H9 (cell line): ENCODE measurements around the gene TNIK. TPM values are rescaled to one million over a fixed set of nuclear protein-coding genes. Genes with fewer than 3 reads are reported as not detected.

Experiments used
- DNase-seq: peaks from one replicate; pipeline ENCODE4 v3.0.0-alpha.2; 2017
- H2AFZ ChIP-seq: one replicate; pipeline ENCODE4 v1.6.1; 2013; ENCODE audit warnings: mild to moderate bottlenecking, low read length, control low read depth, moderate library complexity
- H2AK5ac ChIP-seq: 2 replicates; pipeline ENCODE4 v1.6.1; 2013; ENCODE audit warnings: low read length, control low read depth, mixed read lengths; ENCODE audit not compliant: insufficient read length
- H2BK120ac ChIP-seq: one replicate; pipeline ENCODE4 v1.6.1; 2013; ENCODE audit warnings: low read depth, mild to moderate bottlenecking, low read length, control low read depth, inconsistent platforms; ENCODE audit not compliant: poor library complexity, severe bottlenecking
- H2BK12ac ChIP-seq: 2 replicates; pipeline ENCODE4 v1.6.1; 2013; ENCODE audit warnings: low read length, control low read depth, mixed read lengths, low read depth; ENCODE audit not compliant: insufficient read length
- H2BK15ac ChIP-seq: 2 replicates; pipeline ENCODE4 v1.6.1; 2013; ENCODE audit warnings: low read depth, low read length, control low read depth
- H2BK20ac ChIP-seq: one replicate; pipeline ENCODE4 v1.6.1; 2013; ENCODE audit warnings: low read depth, mild to moderate bottlenecking, low read length, control low read depth, inconsistent platforms; ENCODE audit not compliant: poor library complexity, severe bottlenecking
- H2BK5ac ChIP-seq: 2 replicates; pipeline ENCODE4 v1.6.1; 2013; ENCODE audit warnings: low read length, control low read depth, mixed read lengths; ENCODE audit not compliant: insufficient read length
- H3K14ac ChIP-seq: 2 replicates; pipeline ENCODE4 v1.6.1; 2013; ENCODE audit warnings: low read length, control low read depth; ENCODE audit not compliant: insufficient read depth
- H3K18ac ChIP-seq: 2 replicates; pipeline ENCODE4 v1.6.1; 2013; ENCODE audit warnings: low read depth, mild to moderate bottlenecking, mixed read lengths, low read length, control low read depth; ENCODE audit not compliant: insufficient read length
- H3K23ac ChIP-seq: 2 replicates; pipeline ENCODE4 v1.6.1; 2013; ENCODE audit warnings: low read length, control low read depth, mixed read lengths, low read depth; ENCODE audit not compliant: insufficient read length
- H3K23me2 ChIP-seq: 2 replicates; pipeline ENCODE4 v1.6.1; 2013; ENCODE audit warnings: low read depth, mild to moderate bottlenecking, mixed read lengths, low read length, control low read depth; ENCODE audit not compliant: insufficient read length, poor library complexity, severe bottlenecking
- H3K27ac ChIP-seq: 2 replicates; pipeline ENCODE4 v1.5.1; 2013; ENCODE audit warnings: low read length, control low read depth, mixed read lengths, low read depth; ENCODE audit not compliant: insufficient read length
- H3K27me3 ChIP-seq: 2 replicates; pipeline ENCODE4 v1.6.1; 2013; ENCODE audit warnings: low read length, control low read depth, inconsistent platforms; ENCODE audit not compliant: insufficient read depth
- H3K4ac ChIP-seq: 2 replicates; pipeline ENCODE4 v1.6.1; 2013; ENCODE audit warnings: low read depth, mild to moderate bottlenecking, control low read depth, inconsistent platforms, low read length, moderate library complexity
- H3K4me1 ChIP-seq: 2 replicates; pipeline ENCODE4 v1.6.1; 2013; ENCODE audit warnings: low read length, control low read depth, inconsistent platforms; ENCODE audit not compliant: insufficient read depth
- H3K4me2 ChIP-seq: 2 replicates; pipeline ENCODE4 v1.6.1; 2013; ENCODE audit warnings: low read length, control low read depth, mixed read lengths; ENCODE audit not compliant: insufficient read length, insufficient read depth
- H3K56ac ChIP-seq: 2 replicates; pipeline ENCODE4 v1.6.1; 2013; ENCODE audit warnings: low read depth, mild to moderate bottlenecking, mixed read lengths, low read length, control low read depth; ENCODE audit not compliant: insufficient read length
- H3K79me1 ChIP-seq: 2 replicates; pipeline ENCODE4 v1.6.1; 2013; ENCODE audit warnings: low read depth, mild to moderate bottlenecking, moderate library complexity, low read length, control low read depth, inconsistent platforms; ENCODE audit not compliant: insufficient read depth, poor library complexity, severe bottlenecking
- H3K79me2 ChIP-seq: 2 replicates; pipeline ENCODE4 v1.6.1; 2013; ENCODE audit warnings: low read length, control low read depth, inconsistent platforms; ENCODE audit not compliant: insufficient read depth
- H3K9ac ChIP-seq: 2 replicates; pipeline ENCODE4 v1.6.1; 2013; ENCODE audit warnings: low read length, control low read depth, mixed read lengths; ENCODE audit not compliant: insufficient read length; ENCODE audit errors: extremely low read depth
- H3K9me3 ChIP-seq: one replicate; pipeline ENCODE4 v1.6.1; 2013; ENCODE audit warnings: low read depth, low read length, inconsistent platforms; ENCODE audit not compliant: control insufficient read depth
- H3T11ph ChIP-seq: one replicate; pipeline ENCODE4 v1.6.1; 2013; ENCODE audit warnings: mild to moderate bottlenecking, low read length, control low read depth, inconsistent platforms
- H4K20me1 ChIP-seq: one replicate; pipeline ENCODE4 v1.6.1; 2013; ENCODE audit not compliant: control insufficient read depth, insufficient read length, insufficient read depth
- H4K5ac ChIP-seq: 2 replicates; pipeline ENCODE4 v1.6.1; 2013; ENCODE audit warnings: low read depth, mild to moderate bottlenecking, mixed read lengths, low read length, control low read depth; ENCODE audit not compliant: insufficient read length
- H4K8ac ChIP-seq: replicated peaks from 2 replicates; pipeline ENCODE4 v1.6.1; 2013; ENCODE audit warnings: low read length, control low read depth, mixed read lengths, low read depth; ENCODE audit not compliant: insufficient read length
- H4K91ac ChIP-seq: 2 replicates; pipeline ENCODE4 v1.6.1; 2013; ENCODE audit warnings: low read depth, mild to moderate bottlenecking, moderate library complexity, mixed read lengths, low read length, control low read depth; ENCODE audit not compliant: insufficient read length
- H3K27ac Mint-ChIP-seq, 3 experiments: 2 replicates in 2 of 3; 3 replicates in 1 of 3; pipeline ENCODE4 v1.8.0; 2020 to 2021; ENCODE audit warnings: mixed read lengths in 3 of 3, mild to moderate bottlenecking in 1 of 3, moderate library complexity in 1 of 3
- H3K27me3 Mint-ChIP-seq: 2 replicates; pipeline ENCODE4 v1.8.0; 2021; ENCODE audit warnings: low read depth, mild to moderate bottlenecking, moderate library complexity, mixed read lengths
- H3K36me3 Mint-ChIP-seq, 3 experiments: 2 replicates in 2 of 3; 3 replicates in 1 of 3; pipeline ENCODE4 v1.8.0; 2020 to 2021; ENCODE audit warnings: low read depth in 3 of 3, mixed read lengths in 3 of 3; ENCODE audit not compliant: insufficient read depth in 1 of 3
- H3K4me1 Mint-ChIP-seq, 2 experiments: 2 replicates each; pipeline ENCODE4 v1.8.0; 2020; ENCODE audit warnings: mixed read lengths in 2 of 2
- H3K4me3 Mint-ChIP-seq, 2 experiments: 2 replicates in 1 of 2; 3 replicates in 1 of 2; pipeline ENCODE4 v1.8.0; 2020 to 2021; ENCODE audit warnings: mild to moderate bottlenecking in 2 of 2, mixed read lengths in 2 of 2, moderate library complexity in 1 of 2
- H3K9me3 Mint-ChIP-seq, 2 experiments: 2 replicates in 1 of 2; 3 replicates in 1 of 2; pipeline ENCODE4 v1.8.0; 2020; ENCODE audit warnings: mild to moderate bottlenecking in 2 of 2, mixed read lengths in 2 of 2, moderate library complexity in 1 of 2
- WGBS: extraction: QIAGEN DNeasy Blood & Tissue Kit; methylation state at CpG from one replicate; pipeline ENCODE4 v1.1.7; 2013; ENCODE audit warnings: missing lambda C conversion rate, low lambda C conversion rate, mixed read lengths; ENCODE audit not compliant: insufficient read length; ENCODE audit errors: extremely low coverage; 5-methylcytosine and 5-hydroxymethylcytosine counted together
- total RNA-seq: library from RNA; stranded (reverse); gene quantifications from 2 replicates; pipeline ENCODE4 v1.2.1, GENCODE V29; 2021
- TF ChIP-seq, protein P1 (sequence below): fragments of 200-600 bp; sonication (generic); conservative IDR thresholded peaks from 3 replicates; pipeline ENCODE4 v1.8.0; 2021; ENCODE audit warnings: antibody characterized with exemption, mild to moderate bottlenecking

TNIK gene
- total RNA-seq, 1 experiment from 2014 or later, result 15.9 TPM

DNA sequence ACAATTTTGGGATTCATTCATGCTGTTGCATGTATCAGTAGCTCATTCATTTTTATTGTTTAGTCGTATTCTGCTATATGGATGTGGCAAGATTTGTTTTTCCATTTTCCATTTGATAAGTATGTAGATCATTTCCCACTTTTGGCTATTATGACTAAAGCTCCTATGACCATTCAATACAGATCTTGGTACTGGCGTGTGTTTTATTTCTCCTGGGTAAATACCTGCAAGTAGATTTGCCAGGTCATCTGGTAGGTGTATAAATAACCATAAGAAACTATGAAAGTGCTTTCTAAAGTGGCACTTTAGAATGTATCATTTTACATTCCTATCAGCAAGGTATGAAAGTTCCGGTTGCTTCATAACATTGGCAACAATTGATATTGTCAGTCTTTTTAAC lies 124.6 kb downstream of the TNIK start:
- Histone ChIP-seq H3K4ac (no peak overlapping the region), H3K9ac (no peak overlapping the region), H3K79me1 (no peaks in the 10 kb centered on the region), H4K20me1 (no peaks in the 10 kb centered on the region), H2BK20ac (no peak overlapping the region), H3K23me2 (no peaks in the 10 kb centered on the region), H4K5ac (no peak overlapping the region), H3K79me2 (peaks cover under 1% of the 10 kb centered on the region; the same call in 1 of the 2 replicates), H4K8ac (no peak overlapping the region), H2BK5ac (no peak overlapping the region), H3K4me1 (peaks cover 4% of the 10 kb centered on the region), H3T11ph (no peak overlapping the region), H3K4me2 (no peak overlapping the region), H3K14ac (no peak overlapping the region), H4K91ac (no peak overlapping the region), H3K27me3 (no peaks in the 10 kb centered on the region), H3K23ac (no peak overlapping the region), H2BK120ac (no peak overlapping the region), H2BK12ac (no peak overlapping the region), H3K9me3 (no peaks in the 10 kb centered on the region), H3K56ac (no peak overlapping the region), H2AK5ac (no peak overlapping the region), H2BK15ac (no peak overlapping the region), H3K27ac (no peak overlapping the region), H3K18ac (no peak overlapping the region), H2AFZ (no peak overlapping the region)
- no peak for DNase-seq
- Mint-ChIP-seq H3K9me3 (no peaks in the 10 kb centered on the region; a peak in 1 of 5 replicates), H3K4me1 (peaks cover 17 to 27% of the 10 kb centered on the region in 2 experiments), H3K27ac (no peak overlapping the region), H3K4me3 (no peak overlapping the region), H3K36me3 (no peaks in the 10 kb centered on the region), H3K27me3 (no peaks in the 10 kb centered on the region)
- TF ChIP-seq, protein P1, sequence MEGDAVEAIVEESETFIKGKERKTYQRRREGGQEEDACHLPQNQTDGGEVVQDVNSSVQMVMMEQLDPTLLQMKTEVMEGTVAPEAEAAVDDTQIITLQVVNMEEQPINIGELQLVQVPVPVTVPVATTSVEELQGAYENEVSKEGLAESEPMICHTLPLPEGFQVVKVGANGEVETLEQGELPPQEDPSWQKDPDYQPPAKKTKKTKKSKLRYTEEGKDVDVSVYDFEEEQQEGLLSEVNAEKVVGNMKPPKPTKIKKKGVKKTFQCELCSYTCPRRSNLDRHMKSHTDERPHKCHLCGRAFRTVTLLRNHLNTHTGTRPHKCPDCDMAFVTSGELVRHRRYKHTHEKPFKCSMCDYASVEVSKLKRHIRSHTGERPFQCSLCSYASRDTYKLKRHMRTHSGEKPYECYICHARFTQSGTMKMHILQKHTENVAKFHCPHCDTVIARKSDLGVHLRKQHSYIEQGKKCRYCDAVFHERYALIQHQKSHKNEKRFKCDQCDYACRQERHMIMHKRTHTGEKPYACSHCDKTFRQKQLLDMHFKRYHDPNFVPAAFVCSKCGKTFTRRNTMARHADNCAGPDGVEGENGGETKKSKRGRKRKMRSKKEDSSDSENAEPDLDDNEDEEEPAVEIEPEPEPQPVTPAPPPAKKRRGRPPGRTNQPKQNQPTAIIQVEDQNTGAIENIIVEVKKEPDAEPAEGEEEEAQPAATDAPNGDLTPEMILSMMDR, result no peak
- WGBS, result no CpG with 5 or more reads among the region's 3 CpGs
